CD4-positive, alpha-beta T cell treated with Interleukin-4 for 4 hours (primary cell): ENCODE data around the gene NDUFS7.
"Not testable (repeated sequence)": the region's sequence is repeated elsewhere in the genome, so short reads cannot be mapped to it uniquely, and the experiment has no call there.

Source experiments
- DNase-seq: peaks from one replicate; pipeline ENCODE4 v3.0.0-alpha.2; 2020

The NDUFS7 gene

GRCh38 chr19:1435378-1435989, 51.8 kb downstream of the NDUFS7 start:
- no peak for DNase-seq

GRCh38 chr19:1437609-1438008, 53.9 kb downstream of the NDUFS7 start:
- DNase-seq = no peak

GRCh38 chr19:1438035-1438932, 54.6 kb downstream of the NDUFS7 start, which contains the start of gene RPS15:
Gene RPS15 (plus strand): TSS chr19:1438396. CDS start chr19:1438426, 30 bp downstream.
- DNase-seq = peak; percentile 94

- DNase-seq = no peak
Measured at GRCh38 chr19:1438933-1439354, 55.2 kb downstream of the NDUFS7 start.

- DNase-seq = not testable (repeated sequence)
Measured at GRCh38 chr19:1439525-1440417, 56.1 kb downstream of the NDUFS7 start.

GRCh38 chr19:1440418-1440801, 56.7 kb downstream of the NDUFS7 start:
- DNase-seq = no peak

- no peak for DNase-seq
Measured at GRCh38 chr19:1441022-1441426, 57.3 kb downstream of the NDUFS7 start.

GRCh38 chr19:1441677-1442438, 58.2 kb downstream of the NDUFS7 start:
- no peak for DNase-seq
